Endothelial cell of umbilical vein (primary cell): ENCODE results near the gene SLC23A3. TPM values are rescaled to one million over a fixed set of nuclear protein-coding genes. Genes with fewer than 3 reads are reported as not detected.

Experiments used
- BruUV-seq: library from RNA; stranded (reverse); fragments of 400-500 nt; replicated peaks from 2 replicates; lab custom pipeline; 2021; lab: Mats Ljungman, UMichigan
- CTCF ChIA-PET: fragments of 300-600, 350-600 bp; sonication (Branson Sonifier 250); formaldehyde crosslinking; loops from one replicate; lab custom pipeline; 2021; ENCODE audit warnings: antibody characterized with exemption, inconsistent platforms; lab: Charles Lee
- POLR2A ChIA-PET: fragments of 300-600, 350-600 bp; sonication (Branson Sonifier 250); formaldehyde crosslinking; loops from one replicate; lab custom pipeline; 2021; ENCODE audit warnings: antibody characterized with exemption, inconsistent platforms; lab: Charles Lee
- DNase-seq: peaks from one replicate; pipeline ENCODE4 v3.0.0-alpha.2; 2011; ENCODE audit warnings: low read depth, low spot score
- FAIRE-seq: peaks from 2 replicates; lab custom pipeline; 2011; peaks lifted over from hg19 to GRCh38; lab: Jason Lieb, UNC
- H2AFZ ChIP-seq: 2 replicates; pipeline ENCODE4 v1.6.0; 2012; ENCODE audit warnings: low read depth, low read length, control low read depth, inconsistent platforms
- H3K27ac ChIP-seq: 2 replicates; pipeline ENCODE4 v1.5.1; 2011; ENCODE audit warnings: low read depth, mild to moderate bottlenecking, control low read depth, low read length, moderate library complexity; ENCODE audit not compliant: insufficient read depth
- H3K27me3 ChIP-seq, 2 experiments: 2 replicates each; pipeline versions ENCODE4 v1.6.0 to v1.6.1; 2011; ENCODE audit warnings: low read length in 2 of 2, mixed read lengths in 1 of 2; ENCODE audit not compliant: control insufficient read depth in 2 of 2, insufficient read depth in 2 of 2
- H3K36me3 ChIP-seq, 2 experiments: 2 replicates in 1 of 2; 3 replicates in 1 of 2; pipeline ENCODE4 v1.5.1; 2011; ENCODE audit warnings: low read length in 2 of 2, mild to moderate bottlenecking in 1 of 2, moderate library complexity in 1 of 2; ENCODE audit not compliant: control insufficient read depth in 2 of 2, insufficient read depth in 2 of 2; ENCODE audit errors: extremely low read depth in 1 of 2
- H3K4me1 ChIP-seq: 3 replicates; pipeline ENCODE4 v1.5.1; 2011; ENCODE audit warnings: mild to moderate bottlenecking, low read length; ENCODE audit not compliant: control insufficient read depth, insufficient read depth; ENCODE audit errors: extremely low read depth
- H3K4me2 ChIP-seq: 2 replicates; pipeline ENCODE4 v1.6.1; 2011; ENCODE audit warnings: low read length, control low read depth, mixed read lengths; ENCODE audit not compliant: insufficient read depth
- H3K4me3 ChIP-seq, 3 experiments: fragments of 200-600 bp in 1 of 3; sonication (generic), shearing (Covaris generic) in 1 of 3; replicated peaks in 1 of 3; 2 replicates each; pipeline ENCODE4 v1.5.1; 2011 to 2016; ENCODE audit warnings: control low read depth in 3 of 3, low read length in 3 of 3, mild to moderate bottlenecking in 2 of 3, inconsistent platforms in 1 of 3, low read depth in 1 of 3, moderate library complexity in 1 of 3; ENCODE audit not compliant: insufficient read depth in 1 of 3
- H3K79me2 ChIP-seq: 2 replicates; pipeline ENCODE4 v1.6.0; 2012; ENCODE audit warnings: low read length, inconsistent platforms; ENCODE audit not compliant: control insufficient read depth, insufficient read depth
- H3K9ac ChIP-seq: replicated peaks from 2 replicates; pipeline ENCODE3; 2011; ENCODE audit warnings: low read length, control low read depth; ENCODE audit not compliant: insufficient read depth; ENCODE audit errors: extremely low read depth
- H3K9me1 ChIP-seq: replicated peaks from 3 replicates; pipeline ENCODE4 v1.6.0; 2011; ENCODE audit warnings: mild to moderate bottlenecking, low read length; ENCODE audit not compliant: control insufficient read depth, insufficient read depth; ENCODE audit errors: extremely low read depth
- H3K9me3 ChIP-seq: replicated peaks from 2 replicates; pipeline ENCODE4 v1.5.1; 2012; ENCODE audit warnings: low read length, inconsistent platforms; ENCODE audit not compliant: control insufficient read depth, insufficient read depth
- H4K20me1 ChIP-seq: replicated peaks from 2 replicates; pipeline ENCODE3; 2011; ENCODE audit warnings: mild to moderate bottlenecking, low read length; ENCODE audit not compliant: control insufficient read depth, insufficient read depth; ENCODE audit errors: extremely low read depth
- MYC ChIP-seq: IDR thresholded peaks from one replicate; pipeline ENCODE4 v1.6.1; 2011; ENCODE audit warnings: mild to moderate bottlenecking, low read depth, low read length
- POLR2AphosphoS5 ChIP-seq: IDR thresholded peaks from 2 replicates; pipeline ENCODE4 v1.6.1; 2012; ENCODE audit warnings: low read depth, mild to moderate bottlenecking, control low read depth, low read length, moderate library complexity; ENCODE audit not compliant: insufficient read depth
- dilution Hi-C: fragments of 300-500 bp; cut with MboI; formaldehyde crosslinking; loops from one replicate; pipeline ENCODE4 v1.15.0; 2019; ENCODE audit warnings: low sequenced_read_pairs; ENCODE audit not compliant: extremely low pct_ligation_motif_present
- intact Hi-C: fragments of 100-400 bp; cut with micrococcal nuclease; formaldehyde crosslinking; loops from one replicate; pipeline ENCODE4 v1.10.0; 2022
- polyA plus RNA-seq, 4 experiments: library from polyadenylated mRNA; depleted of rRNA in 3 of 4; stranded (reverse) in 3 of 4; unstranded in 1 of 4; fragments of >200 nt; gene quantifications; 2 replicates each; pipeline versions ENCODE4 v1.2.1 to v1.2.3, GENCODE V29; 2011 to 2012; ENCODE audit warnings: missing spikeins in 1 of 4
- total RNA-seq: library from RNA; stranded (reverse); gene quantifications from 2 replicates; pipeline ENCODE4 v1.2.3, GENCODE V29; 2021

The SLC23A3 gene
- total and polyA plus RNA-seq, 2 donors (not counting 3 experiments of a cell fraction or from before 2014, with no cell fraction given): 2.7 to 7.1 TPM

- TF ChIP-seq MYC (no peak), POLR2AphosphoS5 (no peak)
- Histone ChIP-seq H3K27me3 (no peaks in the 10 kb centered on the region), H4K20me1 (no peaks in the 10 kb centered on the region), H3K9me3 (no peaks in the 10 kb centered on the region), H3K79me2 (no peaks in the 10 kb centered on the region), H3K36me3 (no peaks in the 10 kb centered on the region), H2AFZ (no peak overlapping the region), H3K4me2 (no peak overlapping the region), H3K9ac (no peak overlapping the region), H3K4me3 (no peak overlapping the region), H3K4me1 (no peaks in the 10 kb centered on the region), H3K27ac (no peak overlapping the region), H3K9me1 (no peaks in the 10 kb centered on the region)
- intact Hi-C loops: no loop called here
- ChIA-PET POLR2A (no interaction called here), CTCF (interaction anchor here (0.7 to 1.3 kb wide), 4 partner anchors 9 to 54 kb away, joined by 3 to 8 read pairs (median 3); no protein-coding TSS in a partner anchor)
- dilution Hi-C loops: no loop called here
- FAIRE-seq (no peak), DNase-seq (no peak)
- BruUV-seq: no TSS peak
These were observed 57.8 kb downstream of the SLC23A3 start for GRCh38 chr2:219112062-219112406.

Other genes starting within 250 kb of the SLC23A3 start
- gene CDK5R2, start 210.4 kb downstream of the SLC23A3 start, total RNA-seq: not detected in 2 replicates
- gene CDK5R2, start 210.4 kb downstream of the SLC23A3 start, polyA plus RNA-seq: 0.03 TPM in 1 of 2 replicates, not detected in the other
- not detected in 2 replicates for gene FEV, start 184.8 kb downstream of the SLC23A3 start, total RNA-seq
- gene FEV, start 184.8 kb downstream of the SLC23A3 start, polyA plus RNA-seq: not detected in 2 replicates
- gene CRYBA2, start 176.6 kb downstream of the SLC23A3 start, total RNA-seq: not detected in 2 replicates
- not detected in 2 replicates for gene CRYBA2, start 176.6 kb downstream of the SLC23A3 start, polyA plus RNA-seq
- not detected in 2 replicates for gene CFAP65, start 128.5 kb downstream of the SLC23A3 start, total RNA-seq
- gene CFAP65, start 128.5 kb downstream of the SLC23A3 start, polyA plus RNA-seq: 0.03 TPM in 1 of 2 replicates, not detected in the other
- gene IHH, start 109.1 kb downstream of the SLC23A3 start, total RNA-seq: 0.37 TPM in 1 of 2 replicates, not detected in the other
- 0.03 TPM in 1 of 2 replicates, not detected in the other for gene IHH, start 109.1 kb downstream of the SLC23A3 start, polyA plus RNA-seq
- gene NHEJ1, start 9.2 kb downstream of the SLC23A3 start, total RNA-seq: 12.1 and 12.9 TPM in 2 replicates
- gene NHEJ1, start 9.2 kb downstream of the SLC23A3 start, polyA plus RNA-seq: 11.9 and 12.8 TPM in 2 replicates
- gene CNPPD1, start 6.9 kb upstream of the SLC23A3 start, total RNA-seq: 41.0 and 44.0 TPM in 2 replicates
- gene CNPPD1, start 6.9 kb upstream of the SLC23A3 start, polyA plus RNA-seq: 51.1 and 55.7 TPM in 2 replicates
- 58.2 and 59.5 TPM in 2 replicates for gene RETREG2, start 8.2 kb upstream of the SLC23A3 start, total RNA-seq
- 68.1 and 76.1 TPM in 2 replicates for gene RETREG2, start 8.2 kb upstream of the SLC23A3 start, polyA plus RNA-seq
- 23.3 and 24.0 TPM in 2 replicates for gene ZFAND2B, start 36.8 kb upstream of the SLC23A3 start, total RNA-seq
- 52.0 and 52.9 TPM in 2 replicates for gene ZFAND2B, start 36.8 kb upstream of the SLC23A3 start, polyA plus RNA-seq
- gene ABCB6, start 48.9 kb upstream of the SLC23A3 start, total RNA-seq: 26.6 and 32.5 TPM in 2 replicates
- 25.7 and 35.1 TPM in 2 replicates for gene ABCB6, start 48.9 kb upstream of the SLC23A3 start, polyA plus RNA-seq
- 62.2 and 65.5 TPM in 2 replicates for gene ATG9A, start 59.6 kb upstream of the SLC23A3 start, total RNA-seq
- 95.0 and 110 TPM in 2 replicates for gene ATG9A, start 59.6 kb upstream of the SLC23A3 start, polyA plus RNA-seq
- 34.0 and 36.2 TPM in 2 replicates for gene ANKZF1, start 59.8 kb upstream of the SLC23A3 start, total RNA-seq
- gene ANKZF1, start 59.8 kb upstream of the SLC23A3 start, polyA plus RNA-seq: 23.4 and 26.5 TPM in 2 replicates
- 9.2 and 9.5 TPM in 2 replicates for gene GLB1L, start 75.4 kb upstream of the SLC23A3 start, total RNA-seq
- gene GLB1L, start 75.4 kb upstream of the SLC23A3 start, polyA plus RNA-seq: 11.9 and 13.6 TPM in 2 replicates
- gene STK16, start 75.5 kb upstream of the SLC23A3 start, total RNA-seq: 18.8 and 21.1 TPM in 2 replicates
- gene STK16, start 75.5 kb upstream of the SLC23A3 start, polyA plus RNA-seq: 61.3 and 63.2 TPM in 2 replicates
- gene TUBA4B, start 83.2 kb upstream of the SLC23A3 start, total RNA-seq: not detected in 2 replicates
- not detected in 2 replicates for gene TUBA4B, start 83.2 kb upstream of the SLC23A3 start, polyA plus RNA-seq
- 10.7 and 16.5 TPM in 2 replicates for gene TUBA4A, start 83.9 kb upstream of the SLC23A3 start, total RNA-seq
- 24.8 and 29.4 TPM in 2 replicates for gene TUBA4A, start 83.9 kb upstream of the SLC23A3 start, polyA plus RNA-seq
- 27.3 and 30.4 TPM in 2 replicates for gene DNAJB2, start 109.3 kb upstream of the SLC23A3 start, total RNA-seq
- 30.6 and 35.0 TPM in 2 replicates for gene DNAJB2, start 109.3 kb upstream of the SLC23A3 start, polyA plus RNA-seq
- gene PTPRN, start 139.4 kb upstream of the SLC23A3 start, total RNA-seq: not detected in 2 replicates
- not detected in 2 replicates for gene PTPRN, start 139.4 kb upstream of the SLC23A3 start, polyA plus RNA-seq
- gene RESP18, start 162.7 kb upstream of the SLC23A3 start, total RNA-seq: not detected in 2 replicates
- gene RESP18, start 162.7 kb upstream of the SLC23A3 start, polyA plus RNA-seq: not detected in 2 replicates
- gene DNPEP, start 217.9 kb upstream of the SLC23A3 start, total RNA-seq: 40.4 and 43.1 TPM in 2 replicates
- gene DNPEP, start 217.9 kb upstream of the SLC23A3 start, polyA plus RNA-seq: 77.5 and 83.2 TPM in 2 replicates
- gene DES, start 248.3 kb upstream of the SLC23A3 start, total RNA-seq: not detected in 2 replicates
- gene DES, start 248.3 kb upstream of the SLC23A3 start, polyA plus RNA-seq: not detected in 2 replicates